Keratinocyte (primary cell): ENCODE data around the gene ADGRB2.

ENCODE experiments used
- CTCF ChIP-seq, 3 experiments: IDR thresholded peaks in 1 of 3; conservative IDR thresholded peaks in 1 of 3; optimal IDR thresholded peaks in 1 of 3; 2 replicates in 2 of 3; 3 replicates in 1 of 3; pipeline versions ENCODE3 to v1.5.1; 2011; ENCODE audit warnings: low read length in 3 of 3, mild to moderate bottlenecking in 3 of 3, moderate library complexity in 2 of 3, control low read depth in 1 of 3, inconsistent platforms in 1 of 3; ENCODE audit not compliant: insufficient read depth in 2 of 3; ENCODE audit errors: extremely low read depth in 1 of 3
- EZH2 ChIP-seq: IDR thresholded peaks from one replicate; pipeline ENCODE4 v1.6.1; 2012; ENCODE audit warnings: inconsistent platforms, mild to moderate bottlenecking, low read length, moderate library complexity

GRCh38 chr1:31782421-31783410 lies 18.6 kb upstream of the ADGRB2 start:
- TF ChIP-seq CTCF (optimal IDR thresholded peaks at IDR 0.05 in 1 of 3, IDR thresholded peaks at IDR 0.05 in 1 of 3, conservative IDR thresholded peaks at IDR 0.05 in 1 of 3; ENCODE audit: extremely low read depth in 1 of 3, insufficient read depth in 2 of 3, low read length in 3 of 3), result no peak
- no peak for TF ChIP-seq EZH2
